OCI-LY1 (cell line): ENCODE results near the gene TPCN2.

Source experiments
- H2AFZ ChIP-seq: fragments of 200-600 bp; sonication (generic), shearing (Covaris generic); 2 replicates; pipeline ENCODE4 v1.6.0; 2014; ENCODE audit warnings: antibody characterized with exemption, mild to moderate bottlenecking, low read length
- H3F3A ChIP-seq: fragments of 200-600 bp; sonication (generic), shearing (Covaris generic); 2 replicates; pipeline ENCODE4 v1.6.0; 2014; ENCODE audit warnings: mild to moderate bottlenecking, antibody characterized with exemption, low read length, moderate library complexity; ENCODE audit not compliant: insufficient read depth
- H3K27ac ChIP-seq: fragments of 200-600 bp; sonication (generic); 2 replicates; pipeline ENCODE4 v1.5.1; 2014; ENCODE audit warnings: low read length, mixed run types, mild to moderate bottlenecking, low read depth; ENCODE audit not compliant: poor library complexity, severe bottlenecking
- H3K27me3 ChIP-seq: fragments of 200-600 bp; sonication (generic); 2 replicates; pipeline ENCODE4 v1.6.0; 2014; ENCODE audit warnings: antibody characterized with exemption, mild to moderate bottlenecking, low read length, moderate library complexity; ENCODE audit not compliant: insufficient read depth
- H3K36me3 ChIP-seq: fragments of 200-600 bp; sonication (generic); 2 replicates; pipeline ENCODE4 v1.6.1; 2014; ENCODE audit warnings: mild to moderate bottlenecking, antibody characterized with exemption, low read length, moderate library complexity, mixed read lengths; ENCODE audit not compliant: insufficient read depth
- H3K4me1 ChIP-seq: fragments of 200-600 bp; sonication (generic); 2 replicates; pipeline ENCODE4 v1.5.1; 2014; ENCODE audit warnings: mild to moderate bottlenecking, low read length, moderate library complexity; ENCODE audit not compliant: insufficient read depth, severe bottlenecking
- H3K4me2 ChIP-seq: fragments of 200-600 bp; sonication (generic), shearing (Covaris generic); 2 replicates; pipeline ENCODE4 v1.6.1; 2014; ENCODE audit warnings: low read length
- H3K4me3 ChIP-seq: fragments of 200-600 bp; sonication (generic); 2 replicates; pipeline ENCODE4 v1.5.1; 2014; ENCODE audit warnings: low read length, low read depth, mild to moderate bottlenecking, mixed read lengths; ENCODE audit not compliant: poor library complexity, severe bottlenecking
- H3K79me2 ChIP-seq: fragments of 200-600 bp; shearing (Covaris generic); 2 replicates; pipeline ENCODE4 v1.6.1; 2016; ENCODE audit warnings: mixed run types, low read length, mixed read lengths; ENCODE audit not compliant: insufficient read depth
- H3K9ac ChIP-seq: fragments of 200-600 bp; sonication (generic), shearing (Covaris generic); 2 replicates; pipeline ENCODE4 v1.6.1; 2014; ENCODE audit warnings: mild to moderate bottlenecking, low read length, mixed read lengths
- H3K9me2 ChIP-seq: fragments of 200-600 bp; sonication (generic), shearing (Covaris generic); 2 replicates; pipeline ENCODE4 v1.6.1; 2014; ENCODE audit warnings: low read depth, mild to moderate bottlenecking, low read length, mixed read lengths
- H3K9me3 ChIP-seq: fragments of 200-600 bp; shearing (Covaris generic); 2 replicates; pipeline ENCODE4 v1.6.1; 2014; ENCODE audit warnings: low read length, mixed read lengths
- H4K20me1 ChIP-seq: fragments of 200-600 bp; sonication (generic), shearing (Covaris generic); 2 replicates; pipeline ENCODE4 v1.6.0; 2016; ENCODE audit warnings: mild to moderate bottlenecking, low read length; ENCODE audit not compliant: insufficient read depth
- CTCF ChIP-seq: fragments of 200-600 bp; sonication (generic), shearing (Covaris generic); IDR thresholded peaks from 2 replicates; pipeline ENCODE4 v1.5.1; 2017; ENCODE audit warnings: mild to moderate bottlenecking, antibody characterized with exemption, low read length, moderate library complexity, mixed read lengths
- EZH2 ChIP-seq: fragments of 200-600 bp; sonication (generic), shearing (Covaris generic); IDR thresholded peaks from 2 replicates; pipeline ENCODE4 v1.8.0; 2017; ENCODE audit warnings: borderline replicate concordance, mixed run types, mild to moderate bottlenecking, antibody characterized with exemption, low read length, moderate library complexity, mixed read lengths

TPCN2 gene

GRCh38 chr11:69065147-69065710 is 16.5 kb downstream of the TPCN2 start:
- Histone ChIP-seq H3F3A (no peaks in the 10 kb centered on the region), H3K9ac (no peak overlapping the region), H3K79me2 (no peaks in the 10 kb centered on the region), H3K36me3 (no peaks in the 10 kb centered on the region), H3K27me3 (no peaks in the 10 kb centered on the region), H2AFZ (no peak overlapping the region), H3K4me1 (no peaks in the 10 kb centered on the region), H3K9me2 (no peaks in the 10 kb centered on the region), H3K4me3 (no peak overlapping the region), H3K9me3 (no peaks in the 10 kb centered on the region), H3K27ac (no peak overlapping the region), H4K20me1 (no peaks in the 10 kb centered on the region), H3K4me2 (no peak overlapping the region)
- TF ChIP-seq EZH2 (no peak), CTCF (no peak)

- no peaks in the 10 kb centered on the region for H3K27me3 ChIP-seq
- no peaks in the 10 kb centered on the region for H3F3A ChIP-seq
- H2AFZ ChIP-seq: no peak overlapping the region
- no peak overlapping the region for H3K27ac ChIP-seq
- no peaks in the 10 kb centered on the region for H4K20me1 ChIP-seq
- no peaks in the 10 kb centered on the region for H3K36me3 ChIP-seq
- H3K9me2 ChIP-seq: no peaks in the 10 kb centered on the region
- H3K4me1 ChIP-seq: no peaks in the 10 kb centered on the region
- no peaks in the 10 kb centered on the region for H3K9me3 ChIP-seq
- H3K79me2 ChIP-seq: no peaks in the 10 kb centered on the region
- H3K4me3 ChIP-seq: no peak overlapping the region
- no peak overlapping the region for H3K4me2 ChIP-seq
- no peak overlapping the region for H3K9ac ChIP-seq
- TF ChIP-seq CTCF (no peak), EZH2 (no peak)
These were observed 17.7 kb downstream of the TPCN2 start for GRCh38 chr11:69066122-69067112.

DNA sequence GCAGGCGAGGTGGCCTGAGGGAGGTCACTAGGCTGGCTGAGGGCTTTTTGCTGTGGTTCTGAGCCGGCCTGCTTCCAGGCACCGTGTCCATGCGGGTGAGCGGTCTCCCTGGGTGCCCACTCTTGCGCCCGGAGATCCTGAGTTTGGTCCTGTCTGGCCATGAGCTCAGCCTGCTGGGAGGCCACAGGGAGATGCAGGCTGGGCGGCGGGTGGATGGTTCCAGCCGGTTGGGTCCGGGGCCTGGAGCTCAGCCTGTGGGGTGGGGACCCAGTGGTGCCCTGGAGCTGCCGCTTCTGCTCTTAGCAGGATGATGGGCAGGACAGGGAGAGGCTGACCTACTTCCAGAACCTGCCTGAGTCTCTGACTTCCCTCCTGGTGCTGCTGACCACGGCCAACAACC is 18.5 kb downstream of the TPCN2 start:
- Histone ChIP-seq H3K4me2 (no peak overlapping the region), H3K27ac (no peak overlapping the region), H3K9me3 (no peaks in the 10 kb centered on the region), H3K4me3 (no peak overlapping the region), H3K79me2 (no peaks in the 10 kb centered on the region), H3K9me2 (no peaks in the 10 kb centered on the region), H3K4me1 (no peaks in the 10 kb centered on the region), H3F3A (no peaks in the 10 kb centered on the region), H2AFZ (no peak overlapping the region), H3K27me3 (no peaks in the 10 kb centered on the region), H4K20me1 (no peaks in the 10 kb centered on the region), H3K9ac (no peak overlapping the region), H3K36me3 (no peaks in the 10 kb centered on the region)
- TF ChIP-seq CTCF (no peak), EZH2 (no peak)
